ENCODE measurements around the gene MPO. TPM values are rescaled to one million over a fixed set of nuclear protein-coding genes. Genes with fewer than 3 reads are reported as not detected.
A peak's percentile ranks its signal among the peaks of the same experiment; 100 is the strongest.

Gene MPO
- total RNA-seq, 1 experiment from 2014 or later: not detected

DNA sequence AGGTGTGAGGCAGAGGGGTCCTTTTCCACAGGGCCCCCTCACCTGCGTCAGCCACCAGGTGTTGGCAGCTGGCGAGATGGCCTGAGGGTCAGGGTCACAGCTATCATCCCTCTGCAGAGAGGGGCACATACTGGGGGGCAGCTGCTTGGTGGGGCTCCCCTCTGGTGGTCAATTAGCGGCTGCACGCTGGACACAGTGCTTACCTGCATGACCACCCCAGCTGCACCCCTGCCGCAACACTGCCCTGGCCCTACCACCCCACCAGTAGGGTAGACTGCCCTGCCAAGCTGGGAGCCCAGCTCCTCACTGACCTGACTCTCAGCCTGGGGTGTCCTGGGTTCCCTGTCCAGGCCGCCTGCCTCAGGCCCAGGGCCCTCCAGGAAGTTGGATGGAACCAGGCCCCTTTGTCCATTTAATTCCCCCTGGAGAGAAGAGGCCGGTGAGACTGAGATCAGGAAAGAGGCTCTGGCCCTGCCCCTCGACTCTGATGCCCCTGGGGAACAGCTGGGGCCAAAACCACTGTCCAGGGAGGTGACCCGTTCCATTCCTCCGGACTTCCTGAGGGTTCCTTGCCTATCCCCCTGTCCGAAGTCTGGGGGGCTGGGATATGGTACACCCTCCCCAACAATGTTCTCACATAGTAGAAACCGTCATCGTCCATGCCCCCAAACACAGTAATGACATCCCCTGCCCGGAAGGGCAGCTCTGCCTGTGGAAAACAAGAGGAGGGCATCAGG, 24.2 kb upstream of the MPO start:
- BruUV-seq (replicated peaks): no TSS peak
- RAD21 ChIA-PET (ENCODE audit: low non-redundant PET in 1 of 2, low total read pairs in 2 of 2, uncharacterized antibody in 2 of 2, unreplicated experiment in 2 of 2): interaction anchor here in 1 of 2 experiments (0.7 to 1.4 kb wide), 2 partner anchors 12 to 186 kb away, joined by 3 to 4 read pairs; no protein-coding TSS in a partner anchor
- Histone ChIP-seq H3K27ac (ENCODE audit: low read depth, low read length) (no peak overlapping the region; the same call in 1 of the 2 replicates), H3K4me1 (ENCODE audit: control insufficient read depth in 1 of 2, insufficient read depth in 2 of 2, low read length in 2 of 2) (peaks cover 0 to 9% of the 10 kb centered on the region in 2 experiments; a peak in 2 of 4 replicates), H2AFZ (ENCODE audit: low read depth, low read length, poor library complexity, severe bottlenecking) (peak overlapping the region; percentile 84), H3K9me2 (ENCODE audit: insufficient read depth) (no peaks in the 10 kb centered on the region), H3K4me3 (replicated peaks in 1 of 2; ENCODE audit: low read depth in 1 of 2, low read length in 2 of 2) (no peak overlapping the region), H4K20me1 (ENCODE audit: insufficient read depth) (no peaks in the 10 kb centered on the region), H3K9ac (ENCODE audit: low read length) (no peak overlapping the region), H3K79me2 (ENCODE audit: insufficient read depth, low read length) (no peaks in the 10 kb centered on the region), H3K36me3 (ENCODE audit: control insufficient read depth in 1 of 2, insufficient read depth in 2 of 2, low read length in 2 of 2) (no peaks in the 10 kb centered on the region), H3K4me2 (ENCODE audit: low read length) (peak overlapping the region; percentile 41), H3K27me3 (ENCODE audit: insufficient read depth, low read length) (no peaks in the 10 kb centered on the region), H3K9me3 (ENCODE audit: control insufficient read depth in 1 of 2, insufficient read depth in 1 of 2, low read depth in 1 of 2, low read length in 2 of 2) (no peaks in the 10 kb centered on the region)
- CTCF ChIA-PET: interaction anchor here (1.0 to 4.8 kb wide), 6 partner anchors 10 to 143 kb away, joined by 3 to 27 read pairs (median 5); partner anchors contain the start of gene RNF43
- TF ChIP-seq, protein P1, sequence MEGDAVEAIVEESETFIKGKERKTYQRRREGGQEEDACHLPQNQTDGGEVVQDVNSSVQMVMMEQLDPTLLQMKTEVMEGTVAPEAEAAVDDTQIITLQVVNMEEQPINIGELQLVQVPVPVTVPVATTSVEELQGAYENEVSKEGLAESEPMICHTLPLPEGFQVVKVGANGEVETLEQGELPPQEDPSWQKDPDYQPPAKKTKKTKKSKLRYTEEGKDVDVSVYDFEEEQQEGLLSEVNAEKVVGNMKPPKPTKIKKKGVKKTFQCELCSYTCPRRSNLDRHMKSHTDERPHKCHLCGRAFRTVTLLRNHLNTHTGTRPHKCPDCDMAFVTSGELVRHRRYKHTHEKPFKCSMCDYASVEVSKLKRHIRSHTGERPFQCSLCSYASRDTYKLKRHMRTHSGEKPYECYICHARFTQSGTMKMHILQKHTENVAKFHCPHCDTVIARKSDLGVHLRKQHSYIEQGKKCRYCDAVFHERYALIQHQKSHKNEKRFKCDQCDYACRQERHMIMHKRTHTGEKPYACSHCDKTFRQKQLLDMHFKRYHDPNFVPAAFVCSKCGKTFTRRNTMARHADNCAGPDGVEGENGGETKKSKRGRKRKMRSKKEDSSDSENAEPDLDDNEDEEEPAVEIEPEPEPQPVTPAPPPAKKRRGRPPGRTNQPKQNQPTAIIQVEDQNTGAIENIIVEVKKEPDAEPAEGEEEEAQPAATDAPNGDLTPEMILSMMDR (IDR thresholded peaks at IDR 0.05 in 2 of 3, conservative IDR thresholded peaks at IDR 0.05 in 1 of 3; ENCODE audit: borderline replicate concordance in 1 of 3, insufficient read depth in 1 of 3, low read depth in 2 of 3, low read length in 2 of 3): no peak
- TF ChIP-seq FOSL1 (IDR thresholded peaks at IDR 0.05; ENCODE audit: low read depth) (no peak), ZNF274 (IDR thresholded peaks at IDR 0.05; ENCODE audit: low read depth, low read length) (no peak), ELF1 (IDR thresholded peaks at IDR 0.05; ENCODE audit: borderline replicate concordance, low read depth) (no peak), JUND (IDR thresholded peaks at IDR 0.05) (no peak), TCF7L2 (IDR thresholded peaks at IDR 0.05; ENCODE audit: borderline replicate concordance, extremely low read depth, insufficient read depth, insufficient read length) (no peak), CBX3 (IDR thresholded peaks at IDR 0.05; ENCODE audit: low read depth) (no peak), YY1 (IDR thresholded peaks at IDR 0.05; ENCODE audit: extremely low read depth, insufficient replicate concordance, low read depth, low read length) (no peak)
- TF ChIP-seq, protein P2, sequence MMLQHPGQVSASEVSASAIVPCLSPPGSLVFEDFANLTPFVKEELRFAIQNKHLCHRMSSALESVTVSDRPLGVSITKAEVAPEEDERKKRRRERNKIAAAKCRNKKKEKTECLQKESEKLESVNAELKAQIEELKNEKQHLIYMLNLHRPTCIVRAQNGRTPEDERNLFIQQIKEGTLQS (IDR thresholded peaks at IDR 0.05): no peak
- ATAC-seq (0 out of 2 replicates have a peak, but pooled peaks have one; percentile 1), DNase-seq (ENCODE audit: low read depth, low spot score) (no peak)
- intact Hi-C loops (cut with micrococcal nuclease): loop anchor here (1.0 kb wide), 1 partner anchor 142 kb away; no protein-coding TSS in a partner anchor
- POLR2A ChIA-PET: interaction anchor here (1.3 kb wide), 1 partner anchor 113 kb away, joined by 3 read pairs; the partner anchor contains the start of gene RNF43
